Gastroesophageal sphincter (tissue), 3 donors: Measurements from ENCODE around the gene IBA57.

Source experiments
- CTCF ChIP-seq, 4 experiments: fragments of 200-600 bp in 2 of 4; fragments of 450-650 bp in 2 of 4; sonication (generic) in 1 of 4; IDR thresholded peaks; one replicate each; pipeline ENCODE4 v1.5.1; 2017 to 2019; ENCODE audit warnings: antibody characterized with exemption in 4 of 4, mild to moderate bottlenecking in 2 of 4, moderate library complexity in 2 of 4
- EP300 ChIP-seq: sonication (generic); formaldehyde crosslinking; IDR thresholded peaks from one replicate; pipeline ENCODE4 v1.6.1; 2017; ENCODE audit warnings: antibody characterized with exemption, mild to moderate bottlenecking
- POLR2A ChIP-seq, 2 donors: fragments of 450-650 bp; IDR thresholded peaks; one replicate each; pipeline ENCODE4 v1.6.1; 2017; ENCODE audit warnings: antibody characterized with exemption in 2 of 2, mild to moderate bottlenecking in 2 of 2, moderate library complexity in 1 of 2
- POLR2AphosphoS5 ChIP-seq: sonication (generic); formaldehyde crosslinking; IDR thresholded peaks from one replicate; pipeline ENCODE4 v1.6.1; 2017; ENCODE audit warnings: antibody characterized with exemption

- TF ChIP-seq CTCF (IDR thresholded peaks at IDR 0.05), result no peak
- no peak for TF ChIP-seq POLR2A (IDR thresholded peaks at IDR 0.05)
- no peak for TF ChIP-seq EP300
- no peak for TF ChIP-seq POLR2AphosphoS5
These were observed 3.1 kb downstream of the IBA57 start for GRCh38 chr1:228168563-228169270.
